Coronary artery (tissue), 2 donors: ENCODE data around the gene UBE2E2.
"Not testable (repeated sequence)": the region's sequence is repeated elsewhere in the genome, so short reads cannot be mapped to it uniquely, and the experiment has no call there.

Experiments
- DNase-seq: peaks from one replicate; pipeline ENCODE4 v3.0.0-alpha.2; 2017; ENCODE audit warnings: low spot score
- H3K27ac ChIP-seq, 2 donors: fragments of 200-600 bp; sonication (generic); one replicate each; pipeline ENCODE4 v1.5.1; 2016 to 2019
- H3K4me3 ChIP-seq: fragments of 200-600 bp; sonication (generic); 2 replicates; pipeline ENCODE4 v1.5.1; 2016; ENCODE audit warnings: mild to moderate bottlenecking, moderate library complexity
- TF ChIP-seq, protein P1 (sequence below): fragments of 200-600 bp; sonication (generic); IDR thresholded peaks from one replicate; pipeline ENCODE4 v1.5.1; 2019; ENCODE audit warnings: antibody characterized with exemption

UBE2E2 gene

DNA sequence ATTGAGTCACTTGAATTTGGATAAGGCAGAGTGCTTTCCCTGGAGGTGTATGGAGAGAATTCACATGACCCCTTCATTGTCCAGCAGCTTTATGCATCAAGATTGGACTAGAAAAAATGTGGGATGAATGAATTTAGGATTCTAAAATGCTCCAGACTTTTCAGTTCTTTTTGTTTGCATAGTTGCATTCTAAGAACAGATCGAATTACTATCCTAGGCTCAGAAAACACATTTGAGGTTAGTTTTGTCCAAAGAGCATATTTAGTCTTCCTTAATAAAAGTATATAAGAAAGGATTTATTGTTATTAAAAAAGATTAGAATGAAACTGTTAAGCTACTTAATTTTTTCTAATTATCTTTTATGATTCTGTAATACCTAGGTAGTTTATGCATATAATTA is 127.4 kb downstream of the UBE2E2 start:
- DNase-seq = no peak
- TF ChIP-seq, protein P1, sequence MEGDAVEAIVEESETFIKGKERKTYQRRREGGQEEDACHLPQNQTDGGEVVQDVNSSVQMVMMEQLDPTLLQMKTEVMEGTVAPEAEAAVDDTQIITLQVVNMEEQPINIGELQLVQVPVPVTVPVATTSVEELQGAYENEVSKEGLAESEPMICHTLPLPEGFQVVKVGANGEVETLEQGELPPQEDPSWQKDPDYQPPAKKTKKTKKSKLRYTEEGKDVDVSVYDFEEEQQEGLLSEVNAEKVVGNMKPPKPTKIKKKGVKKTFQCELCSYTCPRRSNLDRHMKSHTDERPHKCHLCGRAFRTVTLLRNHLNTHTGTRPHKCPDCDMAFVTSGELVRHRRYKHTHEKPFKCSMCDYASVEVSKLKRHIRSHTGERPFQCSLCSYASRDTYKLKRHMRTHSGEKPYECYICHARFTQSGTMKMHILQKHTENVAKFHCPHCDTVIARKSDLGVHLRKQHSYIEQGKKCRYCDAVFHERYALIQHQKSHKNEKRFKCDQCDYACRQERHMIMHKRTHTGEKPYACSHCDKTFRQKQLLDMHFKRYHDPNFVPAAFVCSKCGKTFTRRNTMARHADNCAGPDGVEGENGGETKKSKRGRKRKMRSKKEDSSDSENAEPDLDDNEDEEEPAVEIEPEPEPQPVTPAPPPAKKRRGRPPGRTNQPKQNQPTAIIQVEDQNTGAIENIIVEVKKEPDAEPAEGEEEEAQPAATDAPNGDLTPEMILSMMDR = no peak
- Histone ChIP-seq H3K27ac (no peak overlapping the region), H3K4me3 (no peak overlapping the region)

DNA sequence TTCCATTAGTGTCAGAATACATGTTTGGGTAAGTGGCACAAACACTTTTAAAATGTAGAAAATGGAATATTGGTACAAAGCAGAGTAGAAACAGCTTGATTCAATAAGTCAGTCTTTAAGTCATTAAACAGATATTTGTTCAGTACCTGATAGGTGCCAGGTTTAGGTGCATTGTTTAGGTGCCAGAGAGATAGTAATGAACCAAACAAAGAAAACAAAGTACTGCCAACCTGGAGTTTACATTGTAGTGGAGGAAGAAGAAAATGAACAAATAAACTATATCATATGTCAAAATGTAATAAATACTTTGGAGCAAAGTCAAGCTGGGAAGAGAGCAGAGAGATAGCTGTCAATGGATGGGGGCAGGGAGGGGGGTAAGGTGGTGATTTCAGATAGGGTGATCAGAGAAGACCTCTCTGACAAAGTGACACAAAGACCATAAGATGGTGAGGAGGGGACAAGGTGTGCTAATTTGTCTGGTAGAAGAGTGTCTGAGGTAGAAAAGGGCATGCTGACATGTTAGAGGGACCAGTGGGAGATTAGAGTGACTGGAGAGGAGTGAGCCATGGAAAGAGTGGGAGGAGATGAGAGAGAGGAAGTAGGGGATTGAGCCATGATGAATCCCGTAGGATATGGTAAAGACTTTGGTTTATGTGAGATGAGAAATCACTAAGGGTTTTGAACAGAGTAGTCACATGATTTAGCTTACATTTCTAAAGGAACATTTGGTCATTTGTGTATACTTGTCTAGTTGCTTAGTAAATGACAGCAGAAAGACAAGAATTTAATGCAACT is 128.2 kb downstream of the UBE2E2 start:
- no peak for DNase-seq
- H3K4me3 ChIP-seq = no peak overlapping the region
- H3K27ac ChIP-seq = no peak overlapping the region
- TF ChIP-seq, protein P1 = no peak

DNA sequence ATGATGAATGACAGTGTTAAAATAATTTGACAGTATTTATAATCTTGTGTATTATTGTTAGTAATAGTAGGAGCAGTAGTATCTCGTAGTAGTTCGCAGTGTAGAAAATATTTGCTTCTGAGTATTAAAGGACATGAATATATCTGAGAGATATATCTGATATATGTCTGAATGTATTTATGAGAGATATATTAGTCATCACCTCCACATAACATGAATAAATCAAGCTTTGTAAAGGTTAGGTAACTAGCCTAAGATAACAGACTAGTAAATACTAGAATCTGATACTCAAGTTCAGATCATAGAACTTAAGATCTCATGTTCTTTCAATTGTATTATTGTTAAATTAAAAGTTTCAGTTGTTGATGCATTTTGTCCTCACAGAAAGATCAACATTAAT is 130.5 kb downstream of the UBE2E2 start:
- Histone ChIP-seq H3K4me3 (no peak overlapping the region), H3K27ac (no peak overlapping the region)
- TF ChIP-seq, protein P1 = no peak
- DNase-seq = no peak

DNA sequence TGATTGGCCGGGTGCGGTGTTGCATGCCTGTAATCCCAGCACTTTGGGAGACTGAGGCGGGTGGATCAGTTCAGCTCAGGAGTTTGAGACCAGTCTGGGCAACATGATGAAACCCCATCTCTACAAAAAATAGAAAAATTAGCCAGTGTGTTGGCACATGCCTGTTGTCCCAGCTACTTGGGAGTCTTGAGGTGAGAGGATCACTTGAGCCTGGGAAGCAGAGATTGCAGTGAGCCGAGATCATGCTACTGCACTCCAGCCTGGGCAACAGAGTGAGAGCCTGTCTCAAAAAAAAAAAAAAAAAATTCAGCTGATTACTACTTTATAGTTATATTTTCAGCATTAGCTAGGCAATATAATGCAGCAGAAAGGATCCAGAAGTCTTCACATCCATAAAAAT is 133.7 kb downstream of the UBE2E2 start:
- not testable (repeated sequence) for H3K4me3 ChIP-seq, DNase-seq, H3K27ac ChIP-seq

DNA sequence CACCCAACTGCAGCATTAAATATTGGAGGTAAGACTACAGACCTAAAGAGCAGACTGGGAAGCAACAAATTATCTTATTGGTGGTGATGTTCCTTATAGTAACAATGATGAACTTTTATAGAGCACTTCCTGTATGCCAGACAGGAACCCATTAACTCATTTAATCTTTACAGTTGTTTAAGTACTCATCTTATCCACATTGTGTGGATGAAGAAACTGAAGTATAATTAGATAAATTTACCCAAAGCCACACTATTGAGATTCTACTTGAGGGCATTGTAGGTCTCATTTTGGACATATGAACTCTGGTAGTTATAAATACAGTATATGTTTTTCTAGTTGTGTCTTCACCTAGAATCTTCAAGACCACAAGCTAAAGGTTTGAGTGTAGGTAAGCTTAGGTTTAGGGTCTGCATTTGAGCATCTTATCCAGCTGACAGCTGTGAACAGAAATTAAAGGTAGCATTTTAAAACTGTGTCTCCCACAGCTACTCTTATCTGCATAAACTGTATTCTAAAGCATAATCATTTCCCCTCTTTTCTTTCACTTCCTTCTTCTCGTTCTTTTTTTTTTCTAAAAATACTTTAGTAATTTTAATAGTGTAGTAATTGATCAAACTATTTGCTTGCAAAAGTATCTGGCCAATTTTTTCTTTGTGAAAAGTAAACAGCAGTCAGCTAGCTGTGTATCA is 138.2 kb downstream of the UBE2E2 start:
- TF ChIP-seq, protein P1 = no peak
- Histone ChIP-seq H3K27ac (no peak overlapping the region), H3K4me3 (no peak overlapping the region)
- DNase-seq = no peak

DNA sequence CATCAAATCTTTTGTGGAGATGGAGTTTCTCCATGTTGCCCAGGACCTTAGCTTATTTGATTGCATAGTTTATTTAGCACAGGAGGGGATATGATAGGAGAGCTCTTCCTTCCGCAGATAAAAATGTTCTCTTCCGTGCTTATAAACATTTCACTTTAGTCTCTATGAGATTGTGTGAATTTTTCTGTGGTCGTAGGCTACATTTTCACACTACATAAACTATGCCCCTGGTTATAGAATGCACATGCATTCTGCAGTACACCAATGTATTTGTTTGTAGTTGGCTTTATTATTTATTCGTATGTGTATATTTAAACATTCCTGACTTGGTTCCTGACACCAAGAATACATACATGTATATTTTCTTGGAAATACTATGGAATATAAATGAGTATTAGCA is 139.2 kb downstream of the UBE2E2 start:
- no peak for DNase-seq
- H3K4me3 ChIP-seq = no peak overlapping the region
- TF ChIP-seq, protein P1 = no peak
- no peak overlapping the region for H3K27ac ChIP-seq

DNA sequence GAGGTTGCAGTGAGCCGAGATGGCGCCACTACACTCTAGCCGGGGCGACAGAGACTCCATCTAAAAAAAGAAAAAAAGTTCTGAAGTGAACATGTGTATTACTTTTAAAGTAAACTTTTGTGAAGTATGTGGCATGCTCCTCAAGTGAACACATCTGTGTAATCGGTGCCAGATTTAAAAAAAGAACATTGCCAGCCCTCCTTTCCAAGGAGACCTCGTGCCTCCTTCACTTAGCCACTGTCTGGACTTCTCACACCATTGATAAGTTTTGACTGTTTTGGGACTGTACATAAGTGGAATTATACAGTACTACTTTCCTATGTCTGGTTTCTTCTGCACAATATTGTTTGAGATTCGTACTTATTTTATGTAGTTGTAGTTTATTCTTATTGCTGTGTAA is 140.4 kb downstream of the UBE2E2 start:
- TF ChIP-seq, protein P1 = no peak
- Histone ChIP-seq H3K27ac (no peak overlapping the region), H3K4me3 (no peak overlapping the region)
- no peak for DNase-seq
